ENCODE measurements around the gene FOSL1.

FOSL1 gene

GRCh38 chr11:65900125-65900898 is at the start of gene FOSL1:
Gene FOSL1, minus strand, starts transcription at chr11:65900388. Its CDS starts 49 bp downstream, at chr11:65900339.
- peak; percentile 95 for DNase-seq (ENCODE audit: low spot score)

DNA sequence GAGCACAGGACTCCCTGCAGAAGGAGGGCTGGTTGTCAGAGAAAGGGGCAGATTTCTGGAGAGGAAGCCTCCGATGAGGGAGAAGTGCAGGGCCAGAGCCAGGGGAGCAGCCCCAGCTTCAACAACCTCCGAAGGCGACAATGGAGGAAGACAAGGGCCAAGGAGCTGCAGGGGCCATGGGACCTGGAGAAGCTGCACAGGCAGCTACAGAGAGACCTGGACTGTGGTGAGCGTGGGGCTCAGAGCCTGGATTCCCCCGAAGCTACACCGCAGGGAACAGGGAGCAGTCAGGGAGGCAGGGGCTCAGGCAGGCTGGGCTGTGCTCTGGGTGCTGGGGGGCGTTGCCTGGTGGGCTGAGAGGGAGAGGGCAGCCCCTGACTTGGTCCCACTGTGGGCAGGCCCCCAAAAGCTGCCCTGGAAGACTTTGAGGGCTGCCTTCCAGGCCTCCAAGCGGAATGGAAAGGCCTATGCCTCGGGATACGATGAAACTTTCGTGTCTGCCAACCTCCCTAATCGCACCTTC is 47.5 kb upstream of the FOSL1 start:
- no peak for DNase-seq (ENCODE audit: low spot score)

DNA sequence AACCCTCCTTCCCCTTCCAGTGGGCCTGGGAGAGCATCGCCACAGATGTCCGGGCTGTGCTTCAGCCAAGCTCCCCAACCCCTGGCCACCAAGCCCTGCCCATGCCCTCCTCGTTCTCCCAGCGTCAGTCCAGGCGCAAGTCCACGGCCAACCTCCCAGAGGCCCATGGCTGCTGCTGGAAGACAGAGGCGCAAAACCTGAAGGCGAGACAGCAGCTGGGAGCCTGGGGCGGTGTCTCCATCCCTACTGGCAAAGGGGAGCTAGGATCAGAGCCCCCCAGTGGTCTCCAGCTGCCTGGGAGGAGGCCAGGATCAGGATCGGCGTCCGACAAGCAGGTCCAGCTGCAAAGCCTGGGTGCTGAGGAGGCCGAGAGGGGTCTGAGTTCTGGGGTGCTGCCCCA is 46.9 kb upstream of the FOSL1 start:
- DNase-seq (ENCODE audit: low spot score), result no peak

DNA sequence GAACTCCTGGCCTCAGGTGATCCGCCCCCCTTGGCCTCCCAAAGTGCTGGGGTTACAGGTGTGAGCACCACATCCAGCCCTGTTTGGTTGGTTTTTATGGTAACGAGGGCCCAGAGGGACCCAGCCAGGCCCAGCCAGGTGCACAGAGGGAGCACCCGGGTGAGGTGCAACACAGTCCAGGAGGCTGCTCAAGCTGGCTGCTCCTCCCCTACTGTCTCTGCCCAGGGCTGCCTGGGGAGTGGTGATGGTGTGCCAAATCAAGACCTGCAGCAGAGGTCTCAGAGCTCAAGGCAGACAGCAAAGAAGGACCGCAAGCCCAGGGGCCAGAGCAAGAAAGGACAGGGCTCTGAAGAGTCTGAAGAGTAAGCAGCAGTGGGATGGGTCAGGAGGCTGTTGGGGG is 46.5 kb upstream of the FOSL1 start:
- DNase-seq (ENCODE audit: low spot score), result no peak

DNA sequence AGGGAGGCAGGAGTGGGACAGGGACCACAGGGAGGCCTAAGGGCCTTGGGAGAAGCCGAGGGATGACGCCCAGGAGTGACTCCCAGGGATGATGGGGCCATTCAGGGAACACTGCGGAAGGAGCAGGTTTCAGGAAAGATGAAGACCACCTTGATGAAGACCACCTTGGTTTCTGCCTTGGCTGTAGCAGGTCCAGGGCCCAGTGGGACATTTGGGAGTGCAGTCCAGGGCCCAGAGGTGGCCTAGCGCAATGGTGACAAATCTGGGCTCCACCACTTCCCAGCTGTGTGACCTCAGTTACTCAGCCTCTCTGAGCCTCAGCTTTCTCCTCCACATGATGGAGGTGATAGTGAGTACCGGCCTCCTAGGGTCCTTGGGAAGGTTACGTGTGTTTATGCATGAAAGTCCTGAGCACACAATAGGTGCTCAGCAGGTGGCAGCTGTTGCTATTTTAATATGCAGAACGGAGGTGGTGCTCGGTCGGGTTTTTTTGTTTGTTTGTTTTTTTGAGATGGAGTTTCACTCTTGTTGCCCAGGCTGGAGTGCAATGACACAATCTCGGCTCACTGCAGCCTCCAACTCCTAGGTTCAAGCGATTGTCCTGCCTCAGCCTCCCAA is 45.9 kb upstream of the FOSL1 start:
- DNase-seq (ENCODE audit: low spot score), result no peak

GRCh38 chr11:65945430-65945911 is 45.3 kb upstream of the FOSL1 start, which contains the start of gene TSGA10IP:
Gene TSGA10IP, plus strand, starts transcription at chr11:65945480. Its CDS starts 196 bp downstream, at chr11:65945676.
- DNase-seq (ENCODE audit: low spot score), result no peak

GRCh38 chr11:65944767-65945166 is 44.6 kb upstream of the FOSL1 start:
- no peak for DNase-seq (ENCODE audit: low spot score)

DNA sequence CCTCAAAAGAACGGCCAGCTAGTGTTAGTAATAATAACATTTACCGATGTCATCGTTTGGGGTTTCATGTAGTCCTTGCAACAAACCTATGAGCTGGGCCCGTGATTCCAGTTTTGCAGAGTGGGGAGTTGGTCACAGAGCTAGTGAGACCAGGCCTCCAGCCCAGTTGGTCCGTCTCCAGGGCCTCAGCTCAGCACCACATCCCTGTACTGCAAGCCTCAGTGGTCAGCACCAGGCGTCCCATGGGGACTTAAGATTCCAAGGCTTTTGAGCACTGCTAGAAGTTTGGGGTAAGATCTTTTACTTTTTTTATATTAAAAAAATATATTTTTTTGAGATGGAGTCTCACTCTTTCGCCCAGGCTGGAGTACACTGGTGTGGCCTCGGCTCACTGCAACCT is 44.0 kb upstream of the FOSL1 start:
- no peak for DNase-seq (ENCODE audit: low spot score)

DNA sequence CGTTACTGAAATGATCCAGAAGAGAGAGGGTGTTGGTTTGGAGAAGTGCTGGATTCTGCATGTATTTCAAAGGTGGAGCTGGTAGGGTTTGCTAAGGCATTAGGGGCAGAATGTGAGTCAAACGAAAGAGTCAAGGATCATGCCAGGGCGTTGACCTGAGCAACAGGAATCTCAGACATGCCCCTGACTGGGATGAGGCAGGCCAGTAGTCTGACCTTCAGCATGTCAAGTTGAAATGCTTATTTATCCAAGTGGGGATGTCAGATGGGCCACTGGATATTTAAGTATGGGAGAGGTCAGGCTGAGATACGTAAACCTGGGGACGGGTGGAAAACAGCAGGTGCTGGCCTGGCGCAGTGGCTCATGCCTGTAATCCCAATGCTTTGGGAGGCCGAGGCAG is 42.3 kb upstream of the FOSL1 start:
- no peak for DNase-seq (ENCODE audit: low spot score)

GRCh38 chr11:65941720-65942310 is 41.6 kb upstream of the FOSL1 start:
- no peak for DNase-seq (ENCODE audit: low spot score)

DNA sequence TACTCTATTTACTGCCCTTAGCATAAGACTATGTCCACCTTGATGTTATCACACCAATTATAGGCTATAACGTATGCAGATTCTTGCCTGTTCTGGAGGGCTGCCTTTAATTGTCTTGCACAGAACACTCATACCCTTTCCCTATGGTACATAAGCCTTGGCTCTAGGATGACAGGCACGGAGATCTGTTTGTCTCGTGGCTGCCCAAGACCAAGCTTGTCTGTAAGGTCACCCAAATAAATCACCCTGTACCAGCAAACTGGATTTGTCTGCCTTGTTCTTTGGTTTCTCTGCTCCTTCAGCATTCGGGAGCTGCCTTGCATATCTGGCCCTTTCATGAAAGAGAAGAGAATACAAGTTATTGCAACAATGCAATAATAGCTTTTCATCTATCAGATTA is 37.6 kb upstream of the FOSL1 start:
- DNase-seq (ENCODE audit: low spot score), result no peak

GRCh38 chr11:65934014-65934413 is 33.8 kb upstream of the FOSL1 start:
- no peak for DNase-seq (ENCODE audit: low spot score)

- no peak for DNase-seq (ENCODE audit: low spot score)
These were observed 32.4 kb upstream of the FOSL1 start for GRCh38 chr11:65932558-65932919.

GRCh38 chr11:65931773-65932557 is 31.8 kb upstream of the FOSL1 start:
- no peak for DNase-seq (ENCODE audit: low spot score)

- no peak for DNase-seq (ENCODE audit: low spot score)
These were observed 28.5 kb upstream of the FOSL1 start for GRCh38 chr11:65928667-65929066.

DNA sequence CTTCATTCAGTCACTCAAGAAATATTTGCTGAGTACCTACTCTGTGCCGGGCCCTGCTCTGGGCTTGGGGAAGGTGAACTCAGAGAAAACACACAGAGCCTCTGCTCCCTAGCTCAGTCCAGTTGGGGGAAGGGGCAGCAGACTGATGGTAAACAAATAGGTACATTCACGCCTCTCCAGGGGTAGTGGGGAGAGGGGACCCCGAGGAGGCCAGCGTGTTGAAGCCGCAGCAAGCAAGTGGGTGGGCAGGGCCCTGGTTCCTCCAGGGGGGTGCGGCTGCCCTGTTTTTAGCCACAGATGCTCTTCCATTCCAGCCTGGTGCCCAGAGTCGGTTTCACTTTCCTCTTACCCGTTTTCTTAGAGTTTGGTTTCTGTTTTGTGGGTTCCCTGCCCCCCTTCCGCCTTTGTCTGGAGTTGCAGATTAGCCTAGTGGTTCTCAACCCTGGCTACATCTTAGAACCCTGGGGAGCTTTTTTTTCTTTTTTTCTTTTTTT is 27.8 kb upstream of the FOSL1 start:
- DNase-seq (ENCODE audit: low spot score), result no peak

DNA sequence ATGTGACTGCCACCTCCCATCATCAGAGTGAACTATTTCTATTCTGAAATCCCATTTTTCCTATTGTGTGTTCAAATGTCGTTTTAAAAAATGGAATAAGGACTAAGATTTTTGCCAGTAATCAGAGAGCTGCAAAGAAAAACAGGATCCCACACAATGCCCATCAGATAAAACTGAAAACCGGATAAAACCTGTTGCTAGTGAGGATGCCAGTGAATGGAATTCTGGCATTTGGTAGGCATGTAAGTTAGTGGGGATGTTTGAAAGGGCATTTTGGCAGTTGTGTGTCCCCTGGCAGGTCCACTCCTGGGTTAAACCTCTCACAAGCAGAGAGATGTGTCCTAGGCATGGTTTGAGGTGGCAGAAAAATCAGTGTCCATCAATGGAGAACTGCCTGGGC is 25.2 kb upstream of the FOSL1 start:
- DNase-seq (ENCODE audit: low spot score), result no peak

DNA sequence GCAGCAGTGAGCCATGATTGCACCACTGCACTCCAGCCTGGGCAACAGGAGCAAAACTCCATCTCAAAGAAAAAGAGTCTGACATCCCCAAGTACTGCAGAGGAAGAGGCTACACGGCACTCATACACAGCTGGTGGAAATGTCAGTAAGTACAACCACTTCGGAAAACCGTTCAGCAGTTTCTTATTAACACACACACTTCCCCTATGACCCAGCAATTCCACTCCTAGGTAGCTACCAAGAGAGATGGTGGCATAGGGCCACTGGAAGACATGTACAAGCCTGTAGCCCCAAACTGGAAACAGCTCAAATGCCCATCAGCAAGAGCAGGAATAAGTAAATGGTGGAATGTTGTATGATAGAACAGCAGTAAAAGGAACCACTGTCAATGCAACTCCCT is 22.4 kb upstream of the FOSL1 start:
- no peak for DNase-seq (ENCODE audit: low spot score)

DNA sequence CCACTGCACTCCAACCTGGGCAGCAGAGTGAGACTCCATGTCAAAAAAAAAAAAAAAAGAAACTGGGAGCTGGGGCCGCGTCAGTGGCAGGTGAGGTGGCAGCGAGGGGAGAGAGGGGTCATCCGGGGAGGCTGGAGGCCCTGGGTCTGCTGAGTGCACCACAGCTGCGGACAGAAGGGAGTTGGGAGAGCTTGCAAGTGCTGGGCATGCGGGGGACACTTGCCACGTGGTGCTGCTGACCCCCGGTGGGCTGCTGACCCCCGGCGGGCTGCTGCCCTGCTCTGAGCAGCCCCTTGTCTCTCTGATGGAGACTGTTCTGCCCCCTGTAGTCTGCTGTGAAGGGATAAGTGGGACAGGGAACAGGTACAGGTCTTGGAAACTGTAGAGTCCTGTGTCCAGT is 21.7 kb upstream of the FOSL1 start:
- DNase-seq (ENCODE audit: low spot score), result no peak

DNA sequence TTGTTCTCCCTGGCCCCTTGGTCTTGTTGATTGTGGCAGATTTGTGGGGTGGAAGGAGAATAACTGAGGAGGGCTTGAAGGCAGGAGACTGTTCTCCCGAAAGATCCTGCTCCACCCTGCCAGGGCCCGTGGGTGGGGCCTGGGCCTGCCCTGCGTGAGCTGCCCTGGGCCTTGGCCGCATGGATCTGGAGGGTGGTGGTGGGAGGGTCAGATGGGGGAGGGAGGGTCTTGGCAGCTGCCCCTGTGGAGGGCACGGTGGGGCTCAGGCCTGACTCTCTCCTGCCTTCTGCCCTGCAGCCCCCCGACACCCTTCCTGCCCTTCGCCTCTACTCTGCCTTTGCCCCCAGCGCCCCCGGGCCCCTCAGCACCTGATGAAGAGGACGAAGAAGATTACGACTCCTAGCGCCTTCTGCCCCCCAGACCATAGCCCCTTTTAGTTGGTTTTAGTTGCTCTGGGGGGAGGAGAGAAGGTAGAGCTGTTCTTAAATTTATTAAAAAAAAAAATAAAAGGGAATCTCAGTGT is 20.9 kb upstream of the FOSL1 start:
- no peak for DNase-seq (ENCODE audit: low spot score)

DNA sequence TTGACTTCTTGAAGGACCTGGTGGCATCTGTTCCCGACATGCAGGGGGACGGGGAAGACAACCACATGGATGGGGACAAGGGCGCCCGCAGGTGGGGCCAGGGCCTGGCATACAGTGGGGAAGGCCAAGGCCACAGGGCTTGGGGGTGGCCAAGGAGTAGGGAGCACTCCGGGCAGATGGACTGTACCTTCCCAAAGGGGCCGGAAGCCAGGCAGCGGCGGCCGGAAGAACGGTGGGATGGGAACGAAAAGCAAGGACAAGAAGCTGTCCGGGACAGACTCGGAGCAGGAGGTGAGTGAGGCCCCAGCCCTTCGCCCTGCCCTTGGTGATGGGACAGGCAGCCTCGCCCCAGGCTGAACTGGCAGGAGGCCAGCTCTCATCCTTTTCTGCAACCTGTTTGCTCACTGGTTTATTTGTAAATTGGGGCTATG is 20.2 kb upstream of the FOSL1 start:
- no peak for DNase-seq (ENCODE audit: low spot score)
